Naive B cell (primary cell): Measurements from ENCODE around the gene PDCD1. TPM values are rescaled to one million over a fixed set of nuclear protein-coding genes. Genes with fewer than 3 reads are reported as not detected.

ENCODE experiments used
- ATAC-seq, 2 donors: fragments of 150-1000 bp; cut with Tn5 transposase; 2 replicates each; pipeline ENCODE4 v1.10.0; 2021; ENCODE audit warnings: low read depth in 2 of 2, mild to moderate bottlenecking in 2 of 2, moderate library complexity in 2 of 2
- DNase-seq: peaks from one replicate; pipeline ENCODE4 v3.0.0; 2022
- H3K27ac Mint-ChIP-seq, 6 donors: one replicate each; pipeline ENCODE4 v1.8.0; 2020 to 2022; ENCODE audit warnings: mild to moderate bottlenecking in 6 of 6, mixed read lengths in 6 of 6, moderate library complexity in 5 of 6, inconsistent platforms in 2 of 6
- H3K27me3 Mint-ChIP-seq, 3 donors: one replicate each; pipeline ENCODE4 v1.8.0; 2021 to 2022; ENCODE audit warnings: mixed read lengths in 3 of 3, mild to moderate bottlenecking in 1 of 3
- H3K36me3 Mint-ChIP-seq, 2 donors: one replicate each; pipeline ENCODE4 v1.8.0; 2020 to 2022; ENCODE audit warnings: mixed read lengths in 2 of 2, inconsistent platforms in 1 of 2, mild to moderate bottlenecking in 1 of 2
- H3K4me1 Mint-ChIP-seq, 3 donors: one replicate each; pipeline ENCODE4 v1.8.0; 2020 to 2022; ENCODE audit warnings: mixed read lengths in 3 of 3, inconsistent platforms in 1 of 3, mild to moderate bottlenecking in 1 of 3, moderate library complexity in 1 of 3
- H3K4me3 Mint-ChIP-seq, 8 donors: one replicate each; pipeline ENCODE4 v1.8.0; 2020 to 2022; ENCODE audit warnings: mild to moderate bottlenecking in 8 of 8, mixed read lengths in 8 of 8, moderate library complexity in 8 of 8, inconsistent platforms in 2 of 8
- H3K9me3 Mint-ChIP-seq, 7 donors: one replicate each; pipeline ENCODE4 v1.8.0; 2020 to 2022; ENCODE audit warnings: mixed read lengths in 7 of 7, mild to moderate bottlenecking in 5 of 7, inconsistent platforms in 2 of 7, moderate library complexity in 1 of 7
- polyA plus RNA-seq, 6 donors: library from polyadenylated mRNA; unstranded; fragments of 300-500 nt; fragmentation: Illumina TruSeq; gene quantifications; one replicate each; pipeline ENCODE4 v1.2.3, GENCODE V29; 2021; ENCODE audit warnings: low read depth in 6 of 6

The PDCD1 gene
- polyA plus RNA-seq, 6 donors from 2014 or later = not detected

GRCh38 chr2:241863536-241863954, 4.9 kb upstream of the PDCD1 start:
- peaks cover 16 to 38% (median 26%) of the 10 kb centered on the region in 3 donors for H3K4me1 Mint-ChIP-seq

GRCh38 chr2:241862775-241863535, 4.3 kb upstream of the PDCD1 start:
- peaks cover 12 to 38% (median 26%) of the 10 kb centered on the region in 3 donors for H3K4me1 Mint-ChIP-seq
- DNase-seq (no peak), ATAC-seq (no peak)
- H3K4me3 Mint-ChIP-seq = peak overlapping the region in 1 of 8 donors; percentile 40
- peaks cover 0 to 11% (median 0%) of the 10 kb centered on the region in 7 donors for H3K9me3 Mint-ChIP-seq
- H3K27me3 Mint-ChIP-seq = peaks cover 44 to 52% (median 52%) of the 10 kb centered on the region in 3 donors
- peaks cover 0 to 39% of the 10 kb centered on the region in 2 donors for H3K36me3 Mint-ChIP-seq
- no peak overlapping the region for H3K27ac Mint-ChIP-seq

More at GRCh38 chr2:241863536-241863954, 4.9 kb upstream of the PDCD1 start:
- Mint-ChIP-seq H3K36me3 (peaks cover 0 to 39% of the 10 kb centered on the region in 2 donors), H3K9me3 (peaks cover 0 to 11% (median 0%) of the 10 kb centered on the region in 7 donors), H3K27me3 (peaks cover 44 to 57% (median 52%) of the 10 kb centered on the region in 3 donors), H3K27ac (no peak overlapping the region), H3K4me3 (no peak overlapping the region)
- ATAC-seq (no peak), DNase-seq (no peak)

GRCh38 chr2:241862093-241862492, 3.4 kb upstream of the PDCD1 start:
- Mint-ChIP-seq H3K27me3 (peaks cover 44 to 52% (median 50%) of the 10 kb centered on the region in 3 donors), H3K36me3 (peaks cover 0 to 39% of the 10 kb centered on the region in 2 donors), H3K4me3 (no peak overlapping the region), H3K27ac (peak overlapping the region in 1 of 6 donors; percentile 52), H3K9me3 (peaks cover 0 to 11% (median 0%) of the 10 kb centered on the region in 7 donors), H3K4me1 (peaks cover 12 to 38% (median 26%) of the 10 kb centered on the region in 3 donors)
- DNase-seq (no peak), ATAC-seq (no peak)

- H3K4me3 Mint-ChIP-seq = peak overlapping the region in 3 of 8 donors; percentile 10 to 73 (median 13)
- H3K27ac Mint-ChIP-seq = peak overlapping the region in 4 of 6 donors; percentile 1 to 78 (median 37)
- peaks cover 0 to 11% (median 0%) of the 10 kb centered on the region in 7 donors for H3K9me3 Mint-ChIP-seq
- H3K36me3 Mint-ChIP-seq = peaks cover 0 to 39% of the 10 kb centered on the region in 2 donors
- DNase-seq = no peak
- H3K4me1 Mint-ChIP-seq = peaks cover 12 to 38% (median 26%) of the 10 kb centered on the region in 3 donors
- no peak for ATAC-seq
- peaks cover 44 to 59% (median 50%) of the 10 kb centered on the region in 3 donors for H3K27me3 Mint-ChIP-seq
These were observed 2.6 kb upstream of the PDCD1 start for GRCh38 chr2:241861264-241861663.

GRCh38 chr2:241860184-241861078, 1.7 kb upstream of the PDCD1 start:
- peaks cover 36 to 60% (median 43%) of the 10 kb centered on the region in 3 donors for H3K27me3 Mint-ChIP-seq
- peak; percentile 25 to 30 for ATAC-seq
- peak overlapping the region in 2 of 8 donors; percentile 47 to 75 for H3K4me3 Mint-ChIP-seq
- H3K9me3 Mint-ChIP-seq = peaks cover 0 to 11% (median 0%) of the 10 kb centered on the region in 7 donors
- H3K4me1 Mint-ChIP-seq = peaks cover 7 to 32% (median 20%) of the 10 kb centered on the region in 3 donors
- no peak for DNase-seq
- H3K36me3 Mint-ChIP-seq = peaks cover 0 to 32% of the 10 kb centered on the region in 2 donors
- peak overlapping the region in 1 of 6 donors; percentile 90 for H3K27ac Mint-ChIP-seq

GRCh38 chr2:241859436-241860183, 916 bp upstream of the PDCD1 start:
- DNase-seq (peak; percentile 43), ATAC-seq (peak; percentile 79 to 81)
- Mint-ChIP-seq H3K9me3 (peaks cover 0 to 6% (median 0%) of the 10 kb centered on the region in 7 donors), H3K4me1 (peaks cover 7 to 24% (median 12%) of the 10 kb centered on the region in 3 donors), H3K27me3 (peaks cover 27 to 51% (median 35%) of the 10 kb centered on the region in 3 donors), H3K36me3 (peaks cover 0 to 24% of the 10 kb centered on the region in 2 donors), H3K27ac (peak overlapping the region in 5 of 6 donors; percentile 75 to 95 (median 87)), H3K4me3 (peak overlapping the region in 7 of 8 donors; percentile 36 to 79 (median 66))

- H3K4me1 Mint-ChIP-seq = peaks cover 6 to 18% (median 7%) of the 10 kb centered on the region in 3 donors
- peaks cover 22 to 45% (median 29%) of the 10 kb centered on the region in 3 donors for H3K27me3 Mint-ChIP-seq
- H3K9me3 Mint-ChIP-seq = peaks cover 0 to under 1% (median 0%) of the 10 kb centered on the region in 7 donors
- peaks cover 0 to 18% of the 10 kb centered on the region in 2 donors for H3K36me3 Mint-ChIP-seq
- peak overlapping the region in 1 of 8 donors; percentile 75 for H3K4me3 Mint-ChIP-seq
- H3K27ac Mint-ChIP-seq = peak overlapping the region in 1 of 6 donors; percentile 90
- ATAC-seq (peak; percentile 4 to 8), DNase-seq (no peak)
These were observed 332 bp upstream of the PDCD1 start for GRCh38 chr2:241859017-241859435.

- peaks cover 0 to 15% of the 10 kb centered on the region in 2 donors for H3K36me3 Mint-ChIP-seq
- H3K4me3 Mint-ChIP-seq = peak overlapping the region in 2 of 8 donors; percentile 25 to 63
- H3K4me1 Mint-ChIP-seq = peaks cover 4 to 16% (median 7%) of the 10 kb centered on the region in 3 donors
- no peaks in the 10 kb centered on the region for H3K9me3 Mint-ChIP-seq
- H3K27ac Mint-ChIP-seq = peak overlapping the region in 1 of 6 donors; percentile 29
- peaks cover 18 to 39% (median 19%) of the 10 kb centered on the region in 3 donors for H3K27me3 Mint-ChIP-seq
- no peak for DNase-seq
- ATAC-seq = no peak
These were observed 1.0 kb downstream of the PDCD1 start for GRCh38 chr2:241857572-241858121.

GRCh38 chr2:241857041-241857541, 1.6 kb downstream of the PDCD1 start:
- DNase-seq (no peak), ATAC-seq (no peak)
- peaks cover 4 to 16% (median 7%) of the 10 kb centered on the region in 3 donors for H3K4me1 Mint-ChIP-seq
- H3K36me3 Mint-ChIP-seq = peaks cover 0 to 13% of the 10 kb centered on the region in 2 donors
- no peaks in the 10 kb centered on the region for H3K9me3 Mint-ChIP-seq
- H3K4me3 Mint-ChIP-seq = no peak overlapping the region
- H3K27ac Mint-ChIP-seq = peak overlapping the region in 1 of 6 donors; percentile 36
- peaks cover 14 to 35% (median 15%) of the 10 kb centered on the region in 3 donors for H3K27me3 Mint-ChIP-seq

GRCh38 chr2:241855888-241856422, 2.7 kb downstream of the PDCD1 start:
- peaks cover 3 to 23% (median 4%) of the 10 kb centered on the region in 3 donors for H3K27me3 Mint-ChIP-seq
- H3K4me3 Mint-ChIP-seq = peak overlapping the region in 1 of 8 donors; percentile 9
- ATAC-seq = no peak
- H3K9me3 Mint-ChIP-seq = no peaks in the 10 kb centered on the region
- peak overlapping the region in 1 of 6 donors; percentile 18 for H3K27ac Mint-ChIP-seq
- DNase-seq = no peak
- H3K36me3 Mint-ChIP-seq = peaks cover 0 to 2% of the 10 kb centered on the region in 2 donors
- H3K4me1 Mint-ChIP-seq = peaks cover 4 to 7% (median 5%) of the 10 kb centered on the region in 3 donors

GRCh38 chr2:241855245-241855887, 3.3 kb downstream of the PDCD1 start:
- Mint-ChIP-seq H3K27ac (no peak overlapping the region), H3K4me3 (peak overlapping the region in 1 of 8 donors; percentile 9), H3K4me1 (peaks cover 4 to 7% (median 4%) of the 10 kb centered on the region in 3 donors), H3K9me3 (no peaks in the 10 kb centered on the region), H3K27me3 (peaks cover 0 to 19% (median 4%) of the 10 kb centered on the region in 3 donors), H3K36me3 (no peaks in the 10 kb centered on the region)
- ATAC-seq (no peak), DNase-seq (no peak)
